Neuronal stem cell (in vitro differentiated cells): ENCODE data around the gene TCFL5.

ENCODE experiments used
- DNase-seq: peaks from one replicate; pipeline ENCODE4 v3.0.0-alpha.2; 2013; ENCODE audit warnings: low spot score
- H2AFZ ChIP-seq: one replicate; pipeline ENCODE4 v1.6.1; 2013; ENCODE audit warnings: mild to moderate bottlenecking, low read length, inconsistent platforms
- H2AK5ac ChIP-seq: 2 replicates; pipeline ENCODE4 v1.6.1; 2013; ENCODE audit warnings: low read depth, mild to moderate bottlenecking, inconsistent platforms, low read length, moderate library complexity, mixed read lengths
- H2BK120ac ChIP-seq: 2 replicates; pipeline ENCODE4 v1.6.1; 2013; ENCODE audit warnings: low read depth, mild to moderate bottlenecking, inconsistent platforms, low read length, moderate library complexity, mixed read lengths
- H2BK12ac ChIP-seq: one replicate; pipeline ENCODE4 v1.6.1; 2013; ENCODE audit warnings: low read length, inconsistent platforms
- H2BK15ac ChIP-seq: 2 replicates; pipeline ENCODE4 v1.6.1; 2013; ENCODE audit warnings: mild to moderate bottlenecking, low read length, inconsistent platforms, mixed read lengths
- H2BK5ac ChIP-seq: one replicate; pipeline ENCODE4 v1.6.1; 2013; ENCODE audit warnings: inconsistent platforms, mild to moderate bottlenecking, low read length, moderate library complexity
- H3K14ac ChIP-seq: one replicate; pipeline ENCODE4 v1.6.1; 2013; ENCODE audit warnings: low read length, inconsistent platforms
- H3K18ac ChIP-seq: 2 replicates; pipeline ENCODE4 v1.6.1; 2013; ENCODE audit warnings: low read length, inconsistent platforms
- H3K23ac ChIP-seq: 2 replicates; pipeline ENCODE4 v1.6.1; 2013; ENCODE audit warnings: low read depth, mild to moderate bottlenecking, mixed read lengths, low read length, inconsistent platforms; ENCODE audit not compliant: poor library complexity
- H3K27ac ChIP-seq: replicated peaks from 3 replicates; pipeline ENCODE4 v1.5.1; 2013; ENCODE audit warnings: low read length, inconsistent platforms
- H3K27me3 ChIP-seq, 3 experiments: 2 replicates each; pipeline ENCODE4 v1.6.1; 2013; ENCODE audit warnings: low read length in 3 of 3, mild to moderate bottlenecking in 2 of 3, inconsistent platforms in 1 of 3, low read depth in 1 of 3, mixed read lengths in 1 of 3, moderate library complexity in 1 of 3; ENCODE audit not compliant: control insufficient read depth in 3 of 3, insufficient read depth in 3 of 3
- H3K36me3 ChIP-seq, 2 donors: replicated peaks in 1 of 2; 2 replicates each; pipeline ENCODE4 v1.6.1; 2013; ENCODE audit warnings: low read length in 2 of 2; ENCODE audit not compliant: control insufficient read depth in 2 of 2, insufficient read depth in 2 of 2
- H3K4ac ChIP-seq: 2 replicates; pipeline ENCODE4 v1.6.1; 2013; ENCODE audit warnings: inconsistent platforms, mild to moderate bottlenecking, low read length, moderate library complexity
- H3K4me1 ChIP-seq, 2 donors: 1 replicate in 1 of 2; 2 replicates in 1 of 2; pipeline ENCODE4 v1.6.1; 2013; ENCODE audit warnings: low read length in 2 of 2, low read depth in 1 of 2; ENCODE audit not compliant: control insufficient read depth in 2 of 2, insufficient read depth in 1 of 2
- H3K4me2 ChIP-seq: one replicate; pipeline ENCODE4 v1.6.1; 2013; ENCODE audit warnings: mild to moderate bottlenecking, low read length, inconsistent platforms; ENCODE audit not compliant: insufficient read depth, poor library complexity, severe bottlenecking
- H3K4me3 ChIP-seq, 2 donors: 2 replicates each; pipeline ENCODE4 v1.5.1; 2013; ENCODE audit warnings: low read length in 2 of 2, mild to moderate bottlenecking in 2 of 2, inconsistent platforms in 1 of 2, moderate library complexity in 1 of 2
- H3K79me1 ChIP-seq: one replicate; pipeline ENCODE4 v1.6.1; 2013; ENCODE audit warnings: low read depth, mild to moderate bottlenecking, inconsistent platforms, low read length, moderate library complexity
- H3K9ac ChIP-seq: one replicate; pipeline ENCODE4 v1.6.1; 2013; ENCODE audit warnings: mild to moderate bottlenecking, low read depth, low read length, inconsistent platforms; ENCODE audit not compliant: poor library complexity
- H3K9me3 ChIP-seq, 2 donors: replicated peaks in 1 of 2; 2 replicates each; pipeline versions ENCODE3 to v1.6.1; 2013; ENCODE audit warnings: low read length in 2 of 2, mild to moderate bottlenecking in 2 of 2, inconsistent platforms in 1 of 2, low read depth in 1 of 2, mixed read lengths in 1 of 2, moderate library complexity in 1 of 2; ENCODE audit not compliant: control insufficient read depth in 2 of 2, insufficient read depth in 1 of 2
- H4K8ac ChIP-seq: one replicate; pipeline ENCODE4 v1.6.1; 2013; ENCODE audit warnings: low read depth, mild to moderate bottlenecking, inconsistent platforms, low read length, moderate library complexity
- H4K91ac ChIP-seq: one replicate; pipeline ENCODE4 v1.6.1; 2013; ENCODE audit warnings: low read length, low read depth, mild to moderate bottlenecking, inconsistent platforms; ENCODE audit not compliant: poor library complexity
- WGBS, 2 donors: extraction: QIAGEN DNeasy Blood & Tissue Kit; methylation state at CpG; one replicate each; pipeline ENCODE4 v1.1.7; 2013; ENCODE audit warnings: missing lambda C conversion rate in 2 of 2, mixed read lengths in 1 of 2; ENCODE audit not compliant: insufficient read length in 2 of 2, insufficient replicate concordance in 1 of 2; ENCODE audit errors: extremely low coverage in 2 of 2; 5-methylcytosine and 5-hydroxymethylcytosine counted together

Gene TCFL5

DNA sequence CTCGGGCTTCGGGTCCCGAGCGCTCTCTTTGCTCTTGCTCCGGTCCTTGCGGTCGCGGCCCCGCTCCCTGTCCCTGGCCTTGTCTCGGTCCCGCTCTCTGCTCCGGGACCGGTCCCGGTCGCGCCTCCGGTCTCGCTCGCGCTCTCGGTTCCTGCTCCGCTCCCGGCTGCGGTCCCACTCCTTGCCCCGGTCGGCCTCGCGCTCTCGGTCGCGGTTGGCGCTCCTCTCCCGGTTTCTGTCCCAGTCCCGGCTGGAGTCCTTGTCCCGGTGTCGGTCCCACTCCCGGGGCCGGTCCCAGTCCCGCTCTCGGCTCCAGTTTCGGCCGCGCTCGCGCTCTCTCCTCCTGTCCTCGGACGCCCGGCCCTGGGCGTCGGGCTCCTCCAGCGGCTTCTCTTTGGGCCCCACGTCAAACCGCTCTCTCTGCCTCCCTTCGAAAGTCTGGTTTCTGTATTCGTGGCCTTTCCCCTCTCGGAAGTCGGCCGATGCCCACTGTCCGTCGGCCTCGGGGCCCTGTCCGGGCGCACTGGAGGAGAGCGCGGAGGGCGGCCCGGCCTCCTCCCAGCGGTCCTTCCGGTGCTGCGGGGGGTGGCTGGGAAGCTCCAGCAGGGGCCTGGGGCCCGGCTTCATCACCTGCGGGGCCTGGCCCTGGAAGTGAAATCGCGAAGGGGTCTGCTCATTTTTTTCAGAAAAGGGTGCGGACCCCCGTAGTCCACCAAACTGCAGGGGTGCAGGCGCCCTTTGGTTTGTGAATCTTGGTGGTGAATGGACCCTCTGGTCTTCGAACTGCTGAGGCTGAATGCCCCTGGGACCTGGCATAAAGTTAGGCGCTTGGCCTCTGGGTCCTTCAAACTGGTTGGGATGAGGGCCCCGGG is 17.9 kb upstream of the TCFL5 start:
- Histone ChIP-seq H2BK12ac (peak overlapping the region; percentile 10), H4K8ac (no peak overlapping the region), H3K79me1 (no peaks in the 10 kb centered on the region), H3K9ac (peak overlapping the region; percentile 21), H3K4ac (no peak overlapping the region), H3K23ac (peak overlapping the region; percentile 65), H3K4me2 (peak overlapping the region; percentile 45), H3K27ac (no peak overlapping the region), H2AFZ (no peak overlapping the region), H3K18ac (peak overlapping the region; percentile 94), H3K27me3 (peaks cover 0 to 6% (median 0%) of the 10 kb centered on the region in 3 experiments), H2BK120ac (no peak overlapping the region), H3K14ac (peak overlapping the region; percentile 38), H3K4me3 (peak overlapping the region in 1 of 2 donors; percentile 61), H2BK5ac (peak overlapping the region; percentile 3), H3K4me1 (peaks cover 0 to 6% of the 10 kb centered on the region in 2 donors), H3K9me3 (no peaks in the 10 kb centered on the region), H2AK5ac (peak overlapping the region; percentile 90), H3K36me3 (peaks cover 3 to 28% of the 10 kb centered on the region in 2 donors), H4K91ac (no peak overlapping the region), H2BK15ac (peak overlapping the region; percentile 85)
- WGBS, 2 donors: no CpG with 5 or more reads among the region's 80 CpGs
- DNase-seq: no peak

- no peak overlapping the region for H4K91ac ChIP-seq
- H2AFZ ChIP-seq: no peak overlapping the region
- no peaks in the 10 kb centered on the region for H3K79me1 ChIP-seq
- H3K14ac ChIP-seq: no peak overlapping the region
- H2BK5ac ChIP-seq: no peak overlapping the region
- H3K18ac ChIP-seq: no peak overlapping the region
- H3K4me2 ChIP-seq: no peak overlapping the region
- H3K9me3 ChIP-seq: no peaks in the 10 kb centered on the region
- no peak overlapping the region for H3K23ac ChIP-seq
- no peak overlapping the region for H4K8ac ChIP-seq
- H2AK5ac ChIP-seq: no peak overlapping the region
- no peak overlapping the region for H3K9ac ChIP-seq
- H3K4me1 ChIP-seq: peaks cover 0 to 8% of the 10 kb centered on the region in 2 donors
- no peak overlapping the region for H2BK12ac ChIP-seq
- peaks cover 0 to 6% (median 0%) of the 10 kb centered on the region in 3 experiments for H3K27me3 ChIP-seq
- peaks cover 3 to 28% of the 10 kb centered on the region in 2 donors for H3K36me3 ChIP-seq
- H3K4me3 ChIP-seq: no peak overlapping the region
- H2BK15ac ChIP-seq: no peak overlapping the region
- H3K27ac ChIP-seq: no peak overlapping the region
- no peak overlapping the region for H2BK120ac ChIP-seq
- no peak overlapping the region for H3K4ac ChIP-seq
- no peak for DNase-seq
- no CpG with 5 or more reads among the region's 20 CpGs for WGBS, 2 donors
Measured at GRCh38 chr20:62878244-62879038, 16.8 kb upstream of the TCFL5 start.

DNA sequence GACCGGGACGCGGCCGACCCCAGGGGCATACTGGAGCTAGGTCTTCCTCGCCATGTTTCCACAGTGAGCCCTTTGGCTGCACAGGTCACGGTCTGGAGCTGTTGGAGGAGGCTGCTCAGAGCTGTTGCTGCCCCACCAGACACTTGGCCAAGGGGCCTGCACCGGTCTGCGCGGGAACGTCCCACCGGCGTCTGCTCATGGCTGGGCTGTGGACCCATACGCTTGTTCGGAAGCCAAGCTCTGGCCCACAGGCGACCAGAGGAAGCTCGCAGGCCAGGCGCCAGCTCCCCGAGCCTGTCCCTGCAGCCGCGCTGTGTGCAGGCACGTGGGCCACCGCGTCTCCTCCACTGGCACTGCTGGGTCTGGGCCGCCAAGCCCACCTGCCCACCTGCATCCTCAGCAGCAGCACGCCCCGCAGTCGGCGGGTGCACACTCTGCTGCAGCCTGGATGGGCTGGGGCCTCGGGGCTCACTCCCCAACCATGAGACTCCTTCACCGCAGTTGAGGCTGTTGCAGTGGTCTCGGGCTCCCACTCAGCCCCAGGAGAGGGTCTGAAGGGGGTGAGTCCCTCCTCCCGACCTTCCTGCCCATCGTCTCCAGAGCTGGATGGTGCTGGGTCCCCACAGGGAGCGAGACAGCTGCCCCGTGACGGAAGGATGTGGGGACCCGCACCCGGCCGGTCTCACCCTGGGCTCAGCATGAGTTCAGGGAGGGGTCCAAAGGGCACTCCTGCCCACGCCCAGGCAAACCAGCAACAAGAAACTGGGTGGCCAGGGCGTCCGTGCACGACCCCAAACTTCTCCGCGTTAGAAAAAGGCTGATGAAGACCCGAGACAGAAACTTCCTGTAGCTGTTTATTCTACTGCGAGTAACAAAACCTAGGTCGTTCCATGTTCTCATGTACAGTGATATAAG is 15.5 kb upstream of the TCFL5 start:
- peak overlapping the region; percentile 14 for H3K27ac ChIP-seq
- no peak overlapping the region for H2AFZ ChIP-seq
- peaks cover 0 to 8% of the 10 kb centered on the region in 2 donors for H3K4me1 ChIP-seq
- H3K27me3 ChIP-seq: peaks cover 0 to 6% (median 0%) of the 10 kb centered on the region in 3 experiments
- H4K91ac ChIP-seq: peak overlapping the region; percentile 33
- H3K23ac ChIP-seq: peak overlapping the region; percentile 16
- no CpG with 5 or more reads among the region's 48 CpGs for WGBS, 2 donors
- H2BK12ac ChIP-seq: no peak overlapping the region
- no peak overlapping the region for H2BK120ac ChIP-seq
- no peak overlapping the region for H4K8ac ChIP-seq
- no peak overlapping the region for H3K4me2 ChIP-seq
- peak overlapping the region; percentile 53 for H2AK5ac ChIP-seq
- no peak overlapping the region for H2BK5ac ChIP-seq
- H3K79me1 ChIP-seq: no peaks in the 10 kb centered on the region
- H3K9me3 ChIP-seq: no peaks in the 10 kb centered on the region
- H3K36me3 ChIP-seq: peaks cover 3 to 23% of the 10 kb centered on the region in 2 donors
- no peak overlapping the region for H3K14ac ChIP-seq
- peak overlapping the region; percentile 53 for H3K18ac ChIP-seq
- no peak overlapping the region for H3K4ac ChIP-seq
- H2BK15ac ChIP-seq: peak overlapping the region; percentile 74
- peak overlapping the region; percentile 53 for H3K9ac ChIP-seq
- no peak for DNase-seq
- H3K4me3 ChIP-seq: no peak overlapping the region
